Activated CD8-positive, alpha-beta memory T cell treated with anti-CD3 and anti-CD28 coated beads for 36 hours (primary cell): ENCODE data around the gene COL6A2. TPM values are rescaled to one million over a fixed set of nuclear protein-coding genes. Genes with fewer than 3 reads are reported as not detected.
"Not testable (repeated sequence)": the region's sequence is repeated elsewhere in the genome, so short reads cannot be mapped to it uniquely, and the experiment has no call there.

ENCODE experiments used
- CTCF ChIA-PET: fragments of 350-600 bp; sonication (Branson Sonifier 250); formaldehyde crosslinking; loops from one replicate; lab custom pipeline; 2021; ENCODE audit warnings: antibody characterized with exemption; lab: Charles Lee
- POLR2A ChIA-PET: fragments of 350-600 bp; sonication (Branson Sonifier 250); formaldehyde crosslinking; loops from one replicate; lab custom pipeline; 2021; ENCODE audit warnings: antibody characterized with exemption; lab: Charles Lee
- total RNA-seq, 2 experiments: library from RNA; stranded (reverse); gene quantifications; one replicate each; pipeline ENCODE4 v1.2.3, GENCODE V29; 2021

COL6A2 gene
- total RNA-seq, 2 experiments from 2014 or later, result 12.7 to 13.9 TPM

GRCh38 chr21:46059711-46060455 is 38.0 kb upstream of the COL6A2 start:
- CTCF ChIA-PET, POLR2A ChIA-PET: not testable (repeated sequence)

DNA sequence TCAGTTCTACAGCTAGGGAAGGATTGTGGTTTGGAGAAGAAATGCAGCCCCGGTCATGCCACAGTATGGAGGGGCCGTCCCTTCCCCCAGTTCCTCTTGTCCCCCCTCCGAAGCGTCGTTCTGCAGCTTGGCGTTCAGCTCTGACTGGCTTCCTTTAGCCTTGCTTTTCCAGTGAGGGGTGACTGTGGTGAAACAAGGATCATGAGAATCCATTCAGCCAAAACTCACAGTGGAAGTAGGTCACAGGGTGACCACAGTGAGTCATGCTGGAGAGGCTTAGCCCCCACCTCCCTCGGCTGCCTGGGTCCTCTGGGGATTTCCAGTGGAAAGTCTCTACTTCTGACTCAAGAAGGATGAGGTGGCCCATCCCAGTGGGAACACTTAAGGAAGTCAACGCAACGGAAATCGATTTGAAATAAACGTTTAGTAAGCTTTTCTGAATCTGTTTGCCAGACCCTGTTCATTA is 37.3 kb upstream of the COL6A2 start:
- POLR2A ChIA-PET, result no interaction called here

DNA sequence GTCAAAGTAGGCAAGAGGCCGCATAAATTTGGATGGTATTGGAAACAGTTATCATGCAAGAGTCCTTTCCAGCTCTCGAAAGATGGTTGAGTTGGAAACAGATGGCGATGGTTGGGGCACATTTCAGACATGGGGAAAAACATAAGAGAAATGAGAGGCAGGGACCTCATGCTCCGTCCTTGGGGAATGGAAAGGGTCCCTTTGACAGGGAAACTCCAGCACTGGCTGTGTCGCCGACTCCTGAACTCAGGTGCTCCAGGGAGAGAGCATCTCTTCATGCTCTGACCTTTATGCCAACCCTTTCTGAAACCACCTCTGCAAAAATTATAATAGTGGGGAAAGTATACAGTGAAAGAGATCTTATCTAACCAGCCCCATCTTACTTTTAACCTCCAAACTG is 36.8 kb upstream of the COL6A2 start:
- ChIA-PET CTCF (no interaction called here), POLR2A (no interaction called here)

More for the DNA sequence above, 37.3 kb upstream of the COL6A2 start:
- CTCF ChIA-PET, result no interaction called here

DNA sequence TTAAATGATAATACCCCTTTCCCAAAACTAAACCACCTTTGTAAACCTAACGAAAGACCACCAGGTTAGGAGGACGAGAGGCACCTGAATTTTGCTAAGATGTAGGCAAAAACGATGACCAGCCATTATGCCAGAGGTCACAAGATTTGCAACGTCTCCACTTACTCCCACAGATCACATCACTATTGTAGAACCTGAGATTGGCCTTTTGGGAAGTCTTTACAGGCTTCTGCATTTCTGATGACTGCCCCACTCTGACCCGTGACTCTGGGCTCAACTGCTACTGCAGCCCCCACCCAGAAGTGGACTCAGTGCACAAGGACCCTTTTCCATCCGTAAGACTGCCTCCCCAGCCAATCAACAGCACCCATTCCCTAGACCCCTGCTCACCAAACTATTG is 36.4 kb upstream of the COL6A2 start:
- ChIA-PET CTCF (no interaction called here), POLR2A (no interaction called here)

DNA sequence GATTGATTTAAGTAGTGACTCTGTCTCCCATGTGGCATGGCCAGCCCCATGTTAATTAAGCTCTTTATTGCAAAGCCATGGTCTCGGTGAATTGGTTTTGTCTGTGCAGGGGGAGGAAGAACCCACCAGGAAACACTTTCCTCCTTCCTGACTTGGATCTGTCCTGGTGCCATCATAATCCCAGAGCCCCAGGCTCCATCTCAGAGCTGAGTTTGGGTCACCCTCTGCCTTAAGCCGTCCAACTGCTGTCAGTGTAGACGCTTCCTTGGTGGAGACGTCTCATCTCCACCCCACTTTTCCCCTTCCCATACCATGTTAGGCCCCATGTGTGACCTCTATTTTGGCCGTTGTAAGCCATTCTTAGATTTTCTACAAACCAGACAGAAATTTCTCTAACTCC is 36.0 kb upstream of the COL6A2 start:
- CTCF ChIA-PET, result no interaction called here

DNA sequence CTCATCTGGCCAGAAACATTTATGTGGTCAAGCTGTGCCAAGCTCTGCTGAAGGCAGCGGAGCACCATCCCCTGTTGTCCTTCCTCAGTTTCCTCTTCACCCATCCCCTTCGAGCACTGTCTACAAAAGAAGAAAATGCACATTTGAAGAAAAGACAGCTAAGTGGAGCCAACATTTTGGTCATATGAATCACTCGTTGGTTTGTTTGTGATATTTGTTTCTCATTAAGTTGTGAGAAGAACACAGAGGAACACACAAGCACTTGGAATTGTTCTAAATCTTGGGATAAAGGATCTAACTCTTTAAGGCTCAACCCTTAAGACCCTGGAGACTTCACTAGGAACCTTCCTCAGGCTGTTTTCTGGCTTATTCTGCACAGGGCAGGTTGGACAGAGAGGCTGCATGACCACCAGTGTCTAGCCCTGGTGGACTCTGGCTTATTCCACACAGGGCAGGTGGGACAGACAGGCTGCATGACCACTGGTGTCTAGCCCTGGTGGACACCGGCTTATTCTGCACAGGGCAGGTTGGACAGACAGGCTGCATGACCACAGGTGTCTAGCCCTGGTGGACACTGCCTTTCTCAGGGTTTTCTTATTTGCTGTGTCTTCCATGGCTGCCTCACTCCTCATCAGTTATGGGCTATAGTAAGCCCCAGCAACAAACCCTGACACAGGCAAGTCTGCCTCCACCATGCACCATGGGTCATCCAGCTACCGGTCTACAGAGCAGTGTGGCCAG is 35.3 kb upstream of the COL6A2 start:
- ChIA-PET CTCF (no interaction called here), POLR2A (no interaction called here)

More for the DNA sequence above, 36.0 kb upstream of the COL6A2 start:
- POLR2A ChIA-PET, result no interaction called here

DNA sequence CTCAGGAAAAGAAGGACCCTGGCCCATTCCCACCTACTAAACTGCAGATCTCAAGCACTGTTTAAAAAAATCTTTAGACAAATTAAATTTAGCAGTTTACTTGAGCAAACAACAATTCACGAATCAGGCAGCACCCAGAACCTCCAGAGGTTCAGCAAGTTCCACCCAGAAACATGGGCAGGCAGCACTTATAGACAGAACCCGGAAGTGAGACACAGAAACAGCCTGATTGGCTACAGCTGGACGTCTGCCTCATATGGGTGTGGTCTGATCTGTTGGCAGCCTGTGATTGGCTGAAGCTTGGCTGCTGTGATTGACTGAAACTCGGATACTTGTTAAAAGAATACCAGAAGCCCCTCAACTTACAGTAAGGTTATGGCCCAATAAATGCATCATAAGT is 34.7 kb upstream of the COL6A2 start:
- POLR2A ChIA-PET, result no interaction called here
- CTCF ChIA-PET, result no interaction called here

- CTCF ChIA-PET, result no interaction called here
- POLR2A ChIA-PET, result no interaction called here
Measured at GRCh38 chr21:46063734-46064680, 33.9 kb upstream of the COL6A2 start.

DNA sequence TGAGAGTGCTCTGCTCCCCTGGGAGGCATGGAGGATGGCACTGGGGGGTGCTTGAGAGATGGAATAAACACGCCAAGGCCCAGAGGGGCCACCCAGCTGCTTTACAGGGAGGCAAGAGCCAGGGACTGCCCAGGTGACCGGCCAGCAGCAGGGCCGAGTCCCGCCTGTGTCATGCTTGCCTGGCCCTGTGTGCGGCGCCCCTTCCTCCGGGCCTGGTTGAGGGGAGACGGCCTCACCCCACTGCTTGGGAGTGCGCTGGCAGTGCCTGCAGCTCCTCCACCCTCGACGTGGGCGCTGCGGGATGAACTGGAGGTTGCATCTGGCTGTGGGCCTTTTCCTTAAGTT is 33.1 kb upstream of the COL6A2 start:
- ChIA-PET CTCF (no interaction called here), POLR2A (no interaction called here)

DNA sequence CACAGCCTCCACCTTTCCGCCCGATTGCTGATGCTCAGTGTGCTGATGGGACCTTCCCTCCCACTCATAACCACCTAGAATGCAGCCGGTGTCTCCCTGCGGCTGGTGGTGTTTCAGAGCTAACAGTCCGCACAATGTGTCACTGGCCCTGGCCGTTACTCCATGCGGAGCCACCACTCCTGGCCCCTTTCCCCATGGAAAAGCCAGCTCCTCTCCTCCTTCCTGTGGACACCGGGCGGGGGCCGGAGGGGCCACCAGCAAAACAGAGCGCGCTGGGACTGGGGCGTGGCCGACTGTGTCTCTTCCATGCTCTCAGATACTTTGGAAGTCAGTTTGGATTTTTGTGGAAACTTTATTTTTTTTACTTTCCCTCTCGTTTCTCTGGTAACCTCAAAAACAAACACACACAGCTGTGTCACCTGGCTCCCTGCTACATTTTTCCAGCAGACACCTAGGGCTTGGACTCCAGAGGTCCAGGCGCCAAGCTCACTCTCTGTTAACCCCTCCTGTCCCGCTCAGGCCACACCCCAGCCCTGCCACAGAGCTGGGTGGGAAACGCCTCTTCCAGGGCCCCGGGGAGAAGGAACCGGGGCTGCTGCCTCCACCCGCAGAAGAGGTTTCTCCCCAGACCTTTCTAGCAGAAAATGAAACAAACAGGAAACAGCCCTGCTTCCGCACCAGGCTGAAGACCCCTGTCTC is 32.5 kb upstream of the COL6A2 start:
- POLR2A ChIA-PET, result no interaction called here
- CTCF ChIA-PET, result no interaction called here

DNA sequence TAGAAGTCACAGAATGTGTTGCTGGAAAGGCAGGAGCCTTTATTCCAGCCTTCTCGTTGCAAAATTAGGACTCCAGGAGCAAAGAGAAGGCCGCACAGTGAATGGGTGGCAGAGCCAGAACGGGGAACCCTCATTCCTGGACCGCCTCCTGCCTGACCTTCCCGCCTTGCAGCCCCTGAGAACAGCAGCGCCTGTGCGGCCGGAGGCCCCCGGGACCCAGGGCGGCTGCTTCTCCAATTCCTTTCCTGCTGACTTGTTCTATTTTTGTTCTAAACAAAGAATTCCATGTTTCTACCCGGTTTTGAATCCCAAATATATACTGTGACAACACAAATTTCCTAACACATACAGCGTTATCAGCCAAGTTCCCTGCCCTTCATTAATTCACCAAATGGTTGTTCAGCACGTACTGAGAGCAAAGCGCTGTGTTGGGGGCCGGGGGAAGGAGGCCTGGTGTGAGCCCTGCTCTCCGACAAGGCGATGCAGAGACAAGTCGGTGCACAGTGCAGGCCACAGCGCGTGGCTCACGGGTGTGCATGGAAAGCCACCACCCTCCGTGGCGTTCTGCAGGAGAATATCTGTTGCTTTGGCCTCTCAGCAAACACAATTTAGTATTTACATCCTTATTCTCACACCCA is 31.9 kb upstream of the COL6A2 start:
- ChIA-PET POLR2A (no interaction called here), CTCF (no interaction called here)

DNA sequence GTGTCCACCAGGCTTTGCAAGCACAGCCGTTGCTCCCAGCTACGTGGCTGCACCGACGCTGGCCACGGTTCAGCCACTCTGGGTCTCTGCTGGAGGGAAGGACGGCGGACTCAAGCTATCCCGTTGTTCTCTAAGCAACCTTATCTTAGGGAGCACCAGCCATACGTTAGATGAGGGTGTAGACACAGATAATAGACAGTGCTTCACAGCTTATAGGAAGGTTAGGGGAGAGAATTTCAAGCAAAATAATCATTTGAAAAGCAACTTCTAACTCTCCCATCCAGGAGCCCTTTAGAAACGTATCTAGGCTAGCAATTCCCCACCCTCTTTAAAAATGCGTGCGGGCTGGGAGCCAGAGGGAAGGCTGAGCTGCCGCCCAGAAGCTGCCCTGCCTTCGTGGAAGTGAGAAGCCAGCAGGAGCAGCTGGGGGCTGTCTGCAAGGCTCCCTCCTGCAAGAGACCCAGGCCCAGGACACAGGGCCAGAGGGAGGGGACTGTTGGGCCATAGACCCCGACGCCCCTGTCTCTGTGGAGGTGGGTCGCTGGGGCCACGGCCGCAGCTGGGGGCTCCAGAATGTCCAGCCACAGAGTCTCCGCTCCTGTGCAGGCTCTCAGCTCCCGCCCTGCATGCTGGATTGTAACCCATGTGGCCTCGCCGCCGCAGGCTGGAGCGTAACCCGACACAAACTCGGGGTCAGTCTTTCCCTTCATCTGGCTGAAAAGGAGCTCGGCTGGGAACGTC is 31.2 kb upstream of the COL6A2 start:
- POLR2A ChIA-PET, result no interaction called here
- CTCF ChIA-PET, result no interaction called here

DNA sequence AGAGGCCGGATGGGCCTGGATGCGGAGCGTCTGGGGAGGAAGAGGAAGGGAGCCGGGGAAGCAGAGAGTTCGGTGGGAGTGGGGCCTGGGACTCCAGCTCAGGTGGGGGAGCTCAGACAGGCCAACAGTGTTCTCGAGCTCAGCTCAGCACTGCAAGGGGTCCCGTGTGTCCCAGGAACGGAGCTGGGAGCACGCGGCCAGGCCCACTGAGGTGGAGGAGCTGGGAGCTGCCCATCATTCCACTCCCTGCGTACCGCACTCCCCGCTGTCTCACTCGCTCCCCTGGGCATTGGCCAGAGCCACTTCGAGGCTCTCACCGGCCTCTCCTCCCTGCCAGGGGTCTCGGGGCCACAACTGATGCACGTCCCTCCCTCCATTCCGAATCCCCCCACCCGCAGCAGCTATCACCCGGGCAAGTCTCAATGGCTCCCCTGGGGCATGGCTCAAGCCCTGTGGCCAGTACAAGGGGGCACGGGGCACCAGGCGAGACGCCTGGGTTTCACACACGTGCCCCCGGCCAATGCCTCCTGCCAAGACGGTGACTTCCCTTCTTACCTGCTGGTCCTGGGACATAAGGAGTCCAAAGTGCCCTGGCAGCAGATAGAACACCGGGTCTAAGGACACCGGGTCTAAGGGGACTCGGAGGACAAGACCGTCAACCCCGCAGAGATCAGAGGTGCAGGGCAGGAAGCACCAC is 30.3 kb upstream of the COL6A2 start:
- POLR2A ChIA-PET, result no interaction called here
- CTCF ChIA-PET, result no interaction called here

- POLR2A ChIA-PET, result no interaction called here
- CTCF ChIA-PET, result no interaction called here
Measured at GRCh38 chr21:46068516-46069079, 29.3 kb upstream of the COL6A2 start.

GRCh38 chr21:46069166-46069565 is 28.7 kb upstream of the COL6A2 start:
- ChIA-PET CTCF (no interaction called here), POLR2A (no interaction called here)

DNA sequence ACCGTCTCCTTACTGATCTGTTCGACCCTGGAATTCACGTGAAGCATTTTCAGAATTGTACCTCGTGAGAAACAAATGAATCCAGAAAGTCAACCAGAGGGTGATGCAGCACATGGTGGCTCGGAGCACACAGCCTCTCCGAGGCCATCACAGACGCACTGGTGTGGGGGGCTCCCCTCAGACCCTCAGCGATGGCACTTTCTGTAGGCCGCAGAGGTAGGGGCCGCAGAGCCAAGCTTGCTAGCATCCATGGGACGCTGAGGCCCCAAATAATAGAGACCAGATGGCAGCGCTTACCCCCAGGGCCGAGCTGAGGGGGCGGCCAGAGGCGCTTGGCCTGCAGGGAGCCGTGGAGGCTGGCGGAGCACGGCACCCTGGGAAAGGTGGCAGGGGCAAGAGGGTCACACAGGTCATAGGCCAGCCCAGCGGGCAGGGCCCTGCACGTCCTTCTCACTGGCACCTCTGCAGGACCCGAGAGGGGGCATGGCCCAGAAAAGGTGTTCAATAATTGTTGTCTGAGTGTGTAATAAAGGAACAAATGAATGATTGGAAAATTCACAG is 28.1 kb upstream of the COL6A2 start:
- ChIA-PET CTCF (no interaction called here), POLR2A (no interaction called here)

DNA sequence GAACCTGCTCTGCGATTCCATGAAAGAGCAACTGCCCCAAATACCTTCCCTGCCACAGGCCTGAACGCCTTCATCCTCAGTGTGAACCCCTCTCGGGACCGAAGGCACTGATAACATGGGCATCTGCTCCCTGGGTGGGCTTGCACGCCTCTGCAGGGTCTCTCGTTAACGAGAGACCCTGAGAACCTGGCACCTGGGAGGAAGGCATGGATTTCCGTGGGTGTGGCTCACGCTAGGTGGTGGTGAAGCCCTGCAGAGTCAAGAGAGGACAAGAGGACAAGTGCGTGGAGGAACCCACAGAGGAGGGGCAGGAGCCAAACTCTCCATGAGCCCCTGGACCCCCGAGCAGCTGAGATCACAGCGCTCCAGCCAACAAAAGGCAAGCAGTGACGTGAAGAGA is 26.8 kb upstream of the COL6A2 start:
- ChIA-PET CTCF (no interaction called here), POLR2A (no interaction called here)
